Stimulated activated CD4-positive, alpha-beta T cell treated with anti-CD3 and anti-CD28 coated beads, Interleukin-2, amount 100 ng/mL, for 4 hours (primary cell): ENCODE results near the gene RPS6KA5.
"Not testable (repeated sequence)": the region's sequence is repeated elsewhere in the genome, so short reads cannot be mapped to it uniquely, and the experiment has no call there.

ENCODE experiments used
- DNase-seq: peaks from one replicate; pipeline ENCODE4 v3.0.0-alpha.2; 2020; ENCODE audit warnings: low read depth

Gene RPS6KA5

GRCh38 chr14:91065266-91065665 is 4.8 kb upstream of the RPS6KA5 start:
- DNase-seq = no peak

GRCh38 chr14:91063119-91063518 is 2.7 kb upstream of the RPS6KA5 start:
- no peak for DNase-seq

GRCh38 chr14:91062600-91062999 is 2.2 kb upstream of the RPS6KA5 start:
- DNase-seq = no peak

GRCh38 chr14:91061056-91061887 is 831 bp upstream of the RPS6KA5 start:
- DNase-seq = no peak

GRCh38 chr14:91059576-91060350 is 678 bp downstream of the RPS6KA5 start:
- peak; percentile 50 for DNase-seq

- no peak for DNase-seq
Measured at GRCh38 chr14:91058042-91058581, 2.3 kb downstream of the RPS6KA5 start.

GRCh38 chr14:91056361-91056760 is 4.1 kb downstream of the RPS6KA5 start:
- no peak for DNase-seq

GRCh38 chr14:91055016-91055415 is 5.4 kb downstream of the RPS6KA5 start:
- no peak for DNase-seq

GRCh38 chr14:91048676-91049075 is 11.8 kb downstream of the RPS6KA5 start:
- no peak for DNase-seq

- DNase-seq = no peak
Measured at GRCh38 chr14:91048265-91048664, 12.2 kb downstream of the RPS6KA5 start.

GRCh38 chr14:91047174-91047753 is 13.2 kb downstream of the RPS6KA5 start:
- no peak for DNase-seq

- DNase-seq = no peak
Measured at GRCh38 chr14:91046488-91047072, 13.9 kb downstream of the RPS6KA5 start.

GRCh38 chr14:91041450-91041849 is 19.0 kb downstream of the RPS6KA5 start:
- DNase-seq = no peak

GRCh38 chr14:91040545-91040944 is 19.9 kb downstream of the RPS6KA5 start:
- no peak for DNase-seq

GRCh38 chr14:91038439-91038838 is 22.0 kb downstream of the RPS6KA5 start:
- DNase-seq = no peak

GRCh38 chr14:91036741-91037469 is 23.5 kb downstream of the RPS6KA5 start:
- DNase-seq = no peak

- no peak for DNase-seq
Measured at GRCh38 chr14:91035855-91036254, 24.6 kb downstream of the RPS6KA5 start.

GRCh38 chr14:91034379-91034778 is 26.1 kb downstream of the RPS6KA5 start:
- DNase-seq = not testable (repeated sequence)

- DNase-seq = no peak
Measured at GRCh38 chr14:91032248-91032647, 28.2 kb downstream of the RPS6KA5 start.

- DNase-seq = no peak
Measured at GRCh38 chr14:91031666-91032065, 28.8 kb downstream of the RPS6KA5 start.

GRCh38 chr14:91029456-91030217 is 30.8 kb downstream of the RPS6KA5 start:
- no peak for DNase-seq
